ENCODE measurements around the gene PNPLA6.
A peak's percentile ranks its signal among the peaks of the same experiment; 100 is the strongest.

The PNPLA6 gene

GRCh38 chr19:7516333-7516732, 19.2 kb upstream of the PNPLA6 start:
- no peak overlapping the region for H3K27ac ChIP-seq (ENCODE audit: low read depth, low read length)

GRCh38 chr19:7516878-7517277, 18.6 kb upstream of the PNPLA6 start:
- no peaks in the 10 kb centered on the region for H3K9me3 ChIP-seq (ENCODE audit: control insufficient read depth, insufficient read depth, low read length)
- no peak overlapping the region for H3K9ac ChIP-seq (ENCODE audit: low read depth, low read length)
- H3K4me3 ChIP-seq (ENCODE audit: low read depth, low read length) = peak overlapping the region; percentile 80
- H3K27me3 ChIP-seq (ENCODE audit: control insufficient read depth, insufficient read depth, low read length) = no peaks in the 10 kb centered on the region
- H3K36me3 ChIP-seq (ENCODE audit: control insufficient read depth, insufficient read depth, low read length) = peaks cover 6% of the 10 kb centered on the region; the same call in 1 of the 2 replicates
- H3K27ac ChIP-seq (ENCODE audit: low read depth, low read length) = no peak overlapping the region
- peaks cover 7% of the 10 kb centered on the region for H3K4me1 ChIP-seq (ENCODE audit: control insufficient read depth, insufficient read depth, low read length)

More at GRCh38 chr19:7516333-7516732, 19.2 kb upstream of the PNPLA6 start:
- Histone ChIP-seq H3K9ac (ENCODE audit: low read depth, low read length) (peak overlapping the region; percentile 53; the same call in 1 of the 2 replicates), H3K36me3 (ENCODE audit: control insufficient read depth, insufficient read depth, low read length) (peaks cover 6% of the 10 kb centered on the region; the same call in 1 of the 2 replicates), H3K9me3 (ENCODE audit: control insufficient read depth, insufficient read depth, low read length) (no peaks in the 10 kb centered on the region), H3K27me3 (ENCODE audit: control insufficient read depth, insufficient read depth, low read length) (no peaks in the 10 kb centered on the region), H3K4me3 (ENCODE audit: low read depth, low read length) (peak overlapping the region; percentile 80), H3K4me1 (ENCODE audit: control insufficient read depth, insufficient read depth, low read length) (peaks cover 7% of the 10 kb centered on the region)

- no peak overlapping the region for H3K27ac ChIP-seq (ENCODE audit: low read depth, low read length)
- no peak overlapping the region for H3K9ac ChIP-seq (ENCODE audit: low read depth, low read length)
- peaks cover 6% of the 10 kb centered on the region; the same call in 1 of the 2 replicates for H3K36me3 ChIP-seq (ENCODE audit: control insufficient read depth, insufficient read depth, low read length)
- no peak overlapping the region for H3K4me3 ChIP-seq (ENCODE audit: low read depth, low read length)
- H3K4me1 ChIP-seq (ENCODE audit: control insufficient read depth, insufficient read depth, low read length) = peaks cover 14% of the 10 kb centered on the region
- no peaks in the 10 kb centered on the region for H3K9me3 ChIP-seq (ENCODE audit: control insufficient read depth, insufficient read depth, low read length)
- no peaks in the 10 kb centered on the region; the same call in 1 of the 2 replicates for H3K27me3 ChIP-seq (ENCODE audit: control insufficient read depth, insufficient read depth, low read length)
Measured at GRCh38 chr19:7519361-7520130, 16.0 kb upstream of the PNPLA6 start.

GRCh38 chr19:7520131-7521051, 15.1 kb upstream of the PNPLA6 start:
- peaks cover 8% of the 10 kb centered on the region; the same call in 1 of the 2 replicates for H3K36me3 ChIP-seq (ENCODE audit: control insufficient read depth, insufficient read depth, low read length)
- H3K4me1 ChIP-seq (ENCODE audit: control insufficient read depth, insufficient read depth, low read length) = peaks cover 11% of the 10 kb centered on the region
- no peak overlapping the region for H3K4me3 ChIP-seq (ENCODE audit: low read depth, low read length)
- H3K27ac ChIP-seq (ENCODE audit: low read depth, low read length) = no peak overlapping the region
- no peaks in the 10 kb centered on the region for H3K9me3 ChIP-seq (ENCODE audit: control insufficient read depth, insufficient read depth, low read length)
- no peak overlapping the region for H3K9ac ChIP-seq (ENCODE audit: low read depth, low read length)
- H3K27me3 ChIP-seq (ENCODE audit: control insufficient read depth, insufficient read depth, low read length) = no peaks in the 10 kb centered on the region; the same call in 1 of the 2 replicates

GRCh38 chr19:7521551-7522071, 13.9 kb upstream of the PNPLA6 start:
- no peak overlapping the region for H3K9ac ChIP-seq (ENCODE audit: low read depth, low read length)
- H3K27ac ChIP-seq (ENCODE audit: low read depth, low read length) = no peak overlapping the region
- no peaks in the 10 kb centered on the region; the same call in 1 of the 2 replicates for H3K27me3 ChIP-seq (ENCODE audit: control insufficient read depth, insufficient read depth, low read length)
- peaks cover 7% of the 10 kb centered on the region; the same call in 1 of the 2 replicates for H3K4me1 ChIP-seq (ENCODE audit: control insufficient read depth, insufficient read depth, low read length)
- peak overlapping the region; percentile 73 for H3K4me3 ChIP-seq (ENCODE audit: low read depth, low read length)
- peaks cover 16% of the 10 kb centered on the region for H3K36me3 ChIP-seq (ENCODE audit: control insufficient read depth, insufficient read depth, low read length)
- no peaks in the 10 kb centered on the region for H3K9me3 ChIP-seq (ENCODE audit: control insufficient read depth, insufficient read depth, low read length)

- H3K27me3 ChIP-seq (ENCODE audit: control insufficient read depth, insufficient read depth, low read length) = no peaks in the 10 kb centered on the region; the same call in 1 of the 2 replicates
- H3K9me3 ChIP-seq (ENCODE audit: control insufficient read depth, insufficient read depth, low read length) = no peaks in the 10 kb centered on the region
- no peak within 1 kb of the TSS for H3K27ac ChIP-seq (ENCODE audit: low read depth, low read length)
- H3K4me3 ChIP-seq (ENCODE audit: low read depth, low read length) = peak within 1 kb of the TSS; percentile 73
- no peak within 1 kb of the TSS for H3K9ac ChIP-seq (ENCODE audit: low read depth, low read length)
- peaks cover 7% of the 10 kb centered on the region; the same call in 1 of the 2 replicates for H3K4me1 ChIP-seq (ENCODE audit: control insufficient read depth, insufficient read depth, low read length)
- peaks cover 21% of the 10 kb centered on the region for H3K36me3 ChIP-seq (ENCODE audit: control insufficient read depth, insufficient read depth, low read length)
Measured at GRCh38 chr19:7522072-7522922, 13.2 kb upstream of the PNPLA6 start, which contains the start of gene MCOLN1. TSS of gene MCOLN1 (plus strand) at chr19:7522624. CDS start at chr19:7522751, 127 bp downstream.

GRCh38 chr19:7522923-7523667, 12.4 kb upstream of the PNPLA6 start:
- H3K36me3 ChIP-seq (ENCODE audit: control insufficient read depth, insufficient read depth, low read length) = peaks cover 21% of the 10 kb centered on the region
- no peaks in the 10 kb centered on the region; the same call in 1 of the 2 replicates for H3K27me3 ChIP-seq (ENCODE audit: control insufficient read depth, insufficient read depth, low read length)
- H3K27ac ChIP-seq (ENCODE audit: low read depth, low read length) = no peak overlapping the region
- H3K9ac ChIP-seq (ENCODE audit: low read depth, low read length) = no peak overlapping the region
- H3K4me3 ChIP-seq (ENCODE audit: low read depth, low read length) = peak overlapping the region; percentile 73
- H3K9me3 ChIP-seq (ENCODE audit: control insufficient read depth, insufficient read depth, low read length) = no peaks in the 10 kb centered on the region
- H3K4me1 ChIP-seq (ENCODE audit: control insufficient read depth, insufficient read depth, low read length) = peaks cover 7% of the 10 kb centered on the region; the same call in 1 of the 2 replicates

- Histone ChIP-seq H3K4me3 (ENCODE audit: low read depth, low read length) (no peak overlapping the region), H3K9ac (ENCODE audit: low read depth, low read length) (no peak overlapping the region), H3K4me1 (ENCODE audit: control insufficient read depth, insufficient read depth, low read length) (peaks cover 7% of the 10 kb centered on the region; the same call in 1 of the 2 replicates), H3K9me3 (ENCODE audit: control insufficient read depth, insufficient read depth, low read length) (no peaks in the 10 kb centered on the region), H3K27ac (ENCODE audit: low read depth, low read length) (no peak overlapping the region), H3K36me3 (ENCODE audit: control insufficient read depth, insufficient read depth, low read length) (peaks cover 30% of the 10 kb centered on the region), H3K27me3 (ENCODE audit: control insufficient read depth, insufficient read depth, low read length) (no peaks in the 10 kb centered on the region; the same call in 1 of the 2 replicates)
Measured at GRCh38 chr19:7524523-7524922, 11.0 kb upstream of the PNPLA6 start.

- H3K9ac ChIP-seq (ENCODE audit: low read depth, low read length) = no peak overlapping the region
- no peaks in the 10 kb centered on the region; the same call in 1 of the 2 replicates for H3K27me3 ChIP-seq (ENCODE audit: control insufficient read depth, insufficient read depth, low read length)
- H3K27ac ChIP-seq (ENCODE audit: low read depth, low read length) = no peak overlapping the region
- H3K4me3 ChIP-seq (ENCODE audit: low read depth, low read length) = no peak overlapping the region
- H3K36me3 ChIP-seq (ENCODE audit: control insufficient read depth, insufficient read depth, low read length) = peaks cover 27% of the 10 kb centered on the region
- no peaks in the 10 kb centered on the region for H3K9me3 ChIP-seq (ENCODE audit: control insufficient read depth, insufficient read depth, low read length)
- peaks cover 7% of the 10 kb centered on the region; the same call in 1 of the 2 replicates for H3K4me1 ChIP-seq (ENCODE audit: control insufficient read depth, insufficient read depth, low read length)
Measured at GRCh38 chr19:7524992-7525739, 10.4 kb upstream of the PNPLA6 start.
